ENCODE results near the gene ZIC2. TPM values are rescaled to one million over a fixed set of nuclear protein-coding genes. Genes with fewer than 3 reads are reported as not detected.

Gene ZIC2
- total and polyA plus RNA-seq, 2 of the 4 experiments (the other 2 are of a cell fraction) = not detected

DNA sequence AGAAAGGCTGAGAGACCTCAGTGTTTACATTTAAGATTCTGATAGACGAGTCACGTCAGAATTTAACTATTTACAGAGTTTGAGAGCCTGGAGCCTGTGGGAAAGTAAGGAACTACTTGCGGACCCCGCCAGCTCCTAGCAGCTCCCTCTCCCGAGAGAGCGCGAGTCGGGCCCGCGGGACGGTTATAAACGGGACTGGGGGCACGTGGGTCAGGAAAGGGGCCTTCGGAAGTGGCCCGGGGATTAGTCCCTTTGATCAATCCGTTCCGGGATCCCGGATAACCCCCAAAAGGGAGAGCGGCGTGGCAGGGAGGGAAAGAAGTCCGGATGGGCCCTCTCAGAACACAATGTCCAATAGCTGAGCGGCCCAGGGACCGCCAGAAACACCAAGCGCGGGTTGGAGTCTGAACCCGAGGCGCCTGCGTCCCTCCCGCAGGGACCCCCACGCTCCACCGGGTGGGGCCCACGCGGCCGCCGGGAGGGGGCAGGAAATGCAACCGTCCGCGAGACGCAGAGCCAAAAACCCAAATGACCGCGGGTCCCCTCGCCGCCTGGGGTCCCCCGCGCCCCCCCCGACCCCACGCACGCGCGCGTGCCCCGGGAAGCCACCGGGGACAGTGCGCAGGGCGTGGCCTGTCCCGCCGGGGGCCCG lies 13.6 kb upstream of the ZIC2 start:
- DNase-seq (no peak), ATAC-seq (ENCODE audit: low read depth) (no peak)
- Histone ChIP-seq H2BK20ac (ENCODE audit: low read depth, low read length) (no peak overlapping the region), H2BK5ac (ENCODE audit: low read depth, low read length, poor library complexity, severe bottlenecking) (no peak overlapping the region), H3K4me1 (ENCODE audit: control insufficient read depth, insufficient read depth, low read length) (peaks cover 2% of the 10 kb centered on the region; the same call in 1 of the 2 replicates), H3K4me3 (ENCODE audit: insufficient read depth, low read depth, low read length) (no peak overlapping the region), H4K8ac (ENCODE audit: low read depth in 2 of 2, low read length in 2 of 2) (no peak overlapping the region), H3K14ac (replicated peaks; ENCODE audit: low read depth, low read length) (no peak overlapping the region), H3K18ac (ENCODE audit: low read depth, low read length) (no peak overlapping the region), H4K20me1 (ENCODE audit: insufficient read depth, low read length) (no peaks in the 10 kb centered on the region; the same call in 1 of the 2 replicates), H3K9ac (ENCODE audit: low read depth, low read length) (no peak overlapping the region), H3K36me3 (ENCODE audit: control insufficient read depth, insufficient read depth, low read length) (no peaks in the 10 kb centered on the region), H2BK120ac (ENCODE audit: low read depth, low read length) (no peak overlapping the region), H4K5ac (ENCODE audit: low read depth, low read length) (no peak overlapping the region), H3K4me2 (ENCODE audit: low read depth, low read length) (no peak overlapping the region), H3K79me1 (ENCODE audit: low read depth in 1 of 2, low read length in 2 of 2) (no peaks in the 10 kb centered on the region), H2AFZ (replicated peaks; ENCODE audit: low read length, poor library complexity) (peak overlapping the region; percentile 42), H3K27ac (ENCODE audit: insufficient read depth, low read length) (no peak overlapping the region), H3K9me1 (ENCODE audit: insufficient read depth, low read length) (no peaks in the 10 kb centered on the region), H3K27me3 (ENCODE audit: control insufficient read depth, insufficient read depth, low read length) (peaks cover 84% of the 10 kb centered on the region), H2AK5ac (ENCODE audit: low read depth, low read length) (no peak overlapping the region), H3K9me3 (ENCODE audit: control insufficient read depth, insufficient read depth, low read length) (peaks cover 18% of the 10 kb centered on the region), H3K4ac (ENCODE audit: low read depth, low read length) (no peak overlapping the region), H4K91ac (ENCODE audit: insufficient read depth, low read depth, low read length) (no peak overlapping the region), H3K23ac (ENCODE audit: low read depth, low read length) (no peak overlapping the region), H2AK9ac (replicated peaks; ENCODE audit: low read depth, low read length, poor library complexity) (no peak overlapping the region), H2BK15ac (ENCODE audit: low read depth, low read length) (no peak overlapping the region), H3K56ac (ENCODE audit: extremely low read depth, insufficient read depth, low read length) (no peak overlapping the region)
- no TSS peak for BruUV-seq (replicated peaks)
- 10% methylated on average over 24 of the region's 58 CpGs; no CpG with 5 or more reads in 1 of the 2 experiments for WGBS, 2 experiments (ENCODE audit: extremely low coverage in 2 of 2, insufficient read length in 1 of 2)
- intact Hi-C loops (cut with micrococcal nuclease) (no loop called here), dilution Hi-C loops (cut with HindIII; ENCODE audit: low sequenced_read_pairs, unreplicated experiment) (no loop called here), in situ Hi-C loops (cut with MboI; ENCODE audit: low sequenced_read_pairs) (no loop called here)
- CTCF ChIA-PET = no interaction called here
- TF ChIP-seq NFE2L2 (IDR thresholded peaks at IDR 0.05; ENCODE audit: low read depth, low read length) = no peak
- no peak for TF ChIP-seq MAZ (IDR thresholded peaks at IDR 0.05; ENCODE audit: borderline replicate concordance, low read depth, low read length)
- TF ChIP-seq, protein P1, sequence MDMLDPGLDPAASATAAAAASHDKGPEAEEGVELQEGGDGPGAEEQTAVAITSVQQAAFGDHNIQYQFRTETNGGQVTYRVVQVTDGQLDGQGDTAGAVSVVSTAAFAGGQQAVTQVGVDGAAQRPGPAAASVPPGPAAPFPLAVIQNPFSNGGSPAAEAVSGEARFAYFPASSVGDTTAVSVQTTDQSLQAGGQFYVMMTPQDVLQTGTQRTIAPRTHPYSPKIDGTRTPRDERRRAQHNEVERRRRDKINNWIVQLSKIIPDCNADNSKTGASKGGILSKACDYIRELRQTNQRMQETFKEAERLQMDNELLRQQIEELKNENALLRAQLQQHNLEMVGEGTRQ (IDR thresholded peaks at IDR 0.05; ENCODE audit: low read depth, low read length) = no peak
- TF ChIP-seq MXI1 (IDR thresholded peaks at IDR 0.05; ENCODE audit: borderline replicate concordance, low read depth, low read length) = no peak
- no peak for TF ChIP-seq FOS (IDR thresholded peaks at IDR 0.05; ENCODE audit: low read depth, low read length)
- TF ChIP-seq RCOR1 (IDR thresholded peaks at IDR 0.05; ENCODE audit: insufficient replicate concordance, low read length) = no peak
- no peak for TF ChIP-seq CHD1 (IDR thresholded peaks at IDR 0.05; ENCODE audit: low read depth, low read length)
- TF ChIP-seq POLR2A (IDR thresholded peaks at IDR 0.05; ENCODE audit: low read depth, low read length) = no peak
- TF ChIP-seq RFX5 (IDR thresholded peaks at IDR 0.05; ENCODE audit: low read depth, low read length) = no peak
- no peak for TF ChIP-seq SMC3 (IDR thresholded peaks at IDR 0.05; ENCODE audit: low read depth, low read length)
- no peak for TF ChIP-seq CEBPB (IDR thresholded peaks at IDR 0.05; ENCODE audit: low read depth, low read length)
- no peak for TF ChIP-seq RAD21 (IDR thresholded peaks at IDR 0.05; ENCODE audit: low read length)
- TF ChIP-seq, protein P2, sequence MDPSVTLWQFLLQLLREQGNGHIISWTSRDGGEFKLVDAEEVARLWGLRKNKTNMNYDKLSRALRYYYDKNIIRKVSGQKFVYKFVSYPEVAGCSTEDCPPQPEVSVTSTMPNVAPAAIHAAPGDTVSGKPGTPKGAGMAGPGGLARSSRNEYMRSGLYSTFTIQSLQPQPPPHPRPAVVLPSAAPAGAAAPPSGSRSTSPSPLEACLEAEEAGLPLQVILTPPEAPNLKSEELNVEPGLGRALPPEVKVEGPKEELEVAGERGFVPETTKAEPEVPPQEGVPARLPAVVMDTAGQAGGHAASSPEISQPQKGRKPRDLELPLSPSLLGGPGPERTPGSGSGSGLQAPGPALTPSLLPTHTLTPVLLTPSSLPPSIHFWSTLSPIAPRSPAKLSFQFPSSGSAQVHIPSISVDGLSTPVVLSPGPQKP (IDR thresholded peaks at IDR 0.05; ENCODE audit: borderline replicate concordance, low read depth, low read length) = no peak
- TF ChIP-seq MAFK (IDR thresholded peaks at IDR 0.05; ENCODE audit: low read depth, low read length) = no peak
- TF ChIP-seq, protein P3, sequence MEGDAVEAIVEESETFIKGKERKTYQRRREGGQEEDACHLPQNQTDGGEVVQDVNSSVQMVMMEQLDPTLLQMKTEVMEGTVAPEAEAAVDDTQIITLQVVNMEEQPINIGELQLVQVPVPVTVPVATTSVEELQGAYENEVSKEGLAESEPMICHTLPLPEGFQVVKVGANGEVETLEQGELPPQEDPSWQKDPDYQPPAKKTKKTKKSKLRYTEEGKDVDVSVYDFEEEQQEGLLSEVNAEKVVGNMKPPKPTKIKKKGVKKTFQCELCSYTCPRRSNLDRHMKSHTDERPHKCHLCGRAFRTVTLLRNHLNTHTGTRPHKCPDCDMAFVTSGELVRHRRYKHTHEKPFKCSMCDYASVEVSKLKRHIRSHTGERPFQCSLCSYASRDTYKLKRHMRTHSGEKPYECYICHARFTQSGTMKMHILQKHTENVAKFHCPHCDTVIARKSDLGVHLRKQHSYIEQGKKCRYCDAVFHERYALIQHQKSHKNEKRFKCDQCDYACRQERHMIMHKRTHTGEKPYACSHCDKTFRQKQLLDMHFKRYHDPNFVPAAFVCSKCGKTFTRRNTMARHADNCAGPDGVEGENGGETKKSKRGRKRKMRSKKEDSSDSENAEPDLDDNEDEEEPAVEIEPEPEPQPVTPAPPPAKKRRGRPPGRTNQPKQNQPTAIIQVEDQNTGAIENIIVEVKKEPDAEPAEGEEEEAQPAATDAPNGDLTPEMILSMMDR (conservative IDR thresholded peaks at IDR 0.05; ENCODE audit: low read depth, low read length) = no peak
- no peak for TF ChIP-seq BHLHE40 (IDR thresholded peaks at IDR 0.05; ENCODE audit: low read depth, low read length)
- POLR2A ChIA-PET (ENCODE audit: unreplicated experiment) = no interaction called here

All from IMR-90 (cell line).